Stimulated activated CD4-positive, alpha-beta T cell treated with anti-CD3 and anti-CD28 coated beads, Interleukin-4, amount 100 ng/mL, for 1 hour (primary cell): ENCODE results near the gene NPAS1.

Experiments
- DNase-seq: peaks from one replicate; pipeline ENCODE4 v3.0.0-alpha.2; 2020

The NPAS1 gene, protein sequence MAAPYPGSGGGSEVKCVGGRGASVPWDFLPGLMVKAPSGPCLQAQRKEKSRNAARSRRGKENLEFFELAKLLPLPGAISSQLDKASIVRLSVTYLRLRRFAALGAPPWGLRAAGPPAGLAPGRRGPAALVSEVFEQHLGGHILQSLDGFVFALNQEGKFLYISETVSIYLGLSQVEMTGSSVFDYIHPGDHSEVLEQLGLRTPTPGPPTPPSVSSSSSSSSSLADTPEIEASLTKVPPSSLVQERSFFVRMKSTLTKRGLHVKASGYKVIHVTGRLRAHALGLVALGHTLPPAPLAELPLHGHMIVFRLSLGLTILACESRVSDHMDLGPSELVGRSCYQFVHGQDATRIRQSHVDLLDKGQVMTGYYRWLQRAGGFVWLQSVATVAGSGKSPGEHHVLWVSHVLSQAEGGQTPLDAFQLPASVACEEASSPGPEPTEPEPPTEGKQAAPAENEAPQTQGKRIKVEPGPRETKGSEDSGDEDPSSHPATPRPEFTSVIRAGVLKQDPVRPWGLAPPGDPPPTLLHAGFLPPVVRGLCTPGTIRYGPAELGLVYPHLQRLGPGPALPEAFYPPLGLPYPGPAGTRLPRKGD

DNA sequence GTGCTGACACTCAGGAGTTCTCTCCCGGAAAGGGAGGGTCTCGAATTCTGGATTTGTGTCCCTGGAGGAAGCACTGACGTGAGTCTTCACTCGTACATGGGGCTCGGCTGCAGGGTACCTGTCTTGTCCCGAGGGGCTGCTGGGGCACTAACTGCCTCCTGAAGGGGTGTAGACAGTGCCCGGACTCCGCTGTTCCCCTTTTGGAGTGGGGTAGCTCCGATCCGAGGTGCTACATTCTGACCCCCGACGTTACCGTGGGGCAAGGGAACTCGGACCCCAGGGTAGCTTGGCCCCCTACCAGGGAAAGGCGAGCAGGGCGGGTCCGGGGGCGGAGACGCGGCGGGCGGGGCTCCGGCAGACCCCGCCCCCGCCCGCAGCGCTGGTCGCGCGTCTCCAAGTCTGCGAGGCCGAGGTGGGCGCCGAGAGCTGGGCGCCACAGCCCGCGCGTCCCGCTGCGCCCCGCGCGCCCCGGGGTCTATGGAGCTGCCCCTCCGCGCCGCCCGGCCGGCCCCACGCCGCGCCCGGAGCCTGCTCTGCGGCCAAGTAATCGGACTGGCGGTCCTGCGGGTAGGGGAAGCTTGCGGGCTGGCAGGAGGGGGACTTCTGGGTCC lies at the start of gene NPAS1:
NPAS1 (plus strand) TSS at position 407 of the 611 bp plus-strand sequence. CDS start 1,211 bp downstream, outside the sequence.
- no peak for DNase-seq

DNA sequence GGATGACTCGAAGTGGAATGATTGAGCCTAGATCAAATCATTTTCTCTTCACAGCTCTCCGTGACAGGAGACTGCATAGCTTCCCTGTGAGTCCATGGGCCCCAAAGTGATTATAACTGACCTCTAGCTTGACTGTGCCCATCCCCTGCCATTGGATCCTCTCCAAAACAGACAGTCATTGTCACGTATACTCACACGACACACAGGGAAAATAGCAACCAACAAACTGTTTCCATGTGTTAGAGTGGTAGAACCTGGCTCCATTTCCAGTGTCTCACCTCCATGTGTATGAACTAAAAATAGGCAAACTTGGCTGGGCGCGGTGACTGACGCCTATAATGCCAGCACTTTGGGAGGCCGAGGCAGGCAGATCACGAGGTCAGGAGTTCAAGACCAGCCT lies 48.8 kb upstream of the NPAS1 start:
- DNase-seq = no peak

DNA sequence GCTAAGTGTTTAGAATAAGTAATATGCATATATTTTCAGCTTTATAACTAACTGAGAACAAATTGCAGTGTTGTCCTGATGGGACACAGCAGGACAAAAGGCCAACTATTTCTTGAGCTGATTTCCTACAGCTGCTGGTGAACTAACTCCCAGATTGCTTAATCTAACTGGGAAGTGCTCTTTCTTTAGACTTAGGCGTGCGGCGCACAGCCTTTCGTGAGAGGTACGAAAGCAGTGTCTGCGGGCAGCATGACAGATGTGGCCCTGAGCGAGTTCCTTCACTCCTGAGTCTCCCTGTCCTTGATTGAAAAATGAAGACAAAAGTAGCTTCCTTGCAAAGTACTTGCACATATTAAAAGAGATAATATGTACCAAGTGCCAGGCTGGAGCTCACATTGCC lies 47.3 kb upstream of the NPAS1 start:
- DNase-seq = no peak

DNA sequence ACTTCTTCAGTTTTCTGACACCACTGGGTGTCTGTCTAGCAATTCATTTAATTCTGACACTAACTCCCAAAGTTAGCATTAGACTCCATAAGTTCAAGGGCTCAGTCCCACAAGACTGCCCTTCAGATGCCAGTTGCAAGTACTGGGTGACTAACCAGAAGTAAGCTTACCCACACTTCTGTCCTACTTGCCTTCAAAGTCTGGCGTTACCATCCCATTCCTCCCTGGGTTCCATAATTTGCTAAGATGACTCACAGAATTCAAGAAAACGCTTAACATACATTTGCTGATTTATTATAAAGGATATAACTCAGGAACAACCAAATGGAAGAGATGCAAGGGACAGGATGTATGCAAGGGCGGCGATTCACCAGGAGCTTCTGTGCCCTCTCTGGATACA lies 45.5 kb upstream of the NPAS1 start:
- DNase-seq = no peak

DNA sequence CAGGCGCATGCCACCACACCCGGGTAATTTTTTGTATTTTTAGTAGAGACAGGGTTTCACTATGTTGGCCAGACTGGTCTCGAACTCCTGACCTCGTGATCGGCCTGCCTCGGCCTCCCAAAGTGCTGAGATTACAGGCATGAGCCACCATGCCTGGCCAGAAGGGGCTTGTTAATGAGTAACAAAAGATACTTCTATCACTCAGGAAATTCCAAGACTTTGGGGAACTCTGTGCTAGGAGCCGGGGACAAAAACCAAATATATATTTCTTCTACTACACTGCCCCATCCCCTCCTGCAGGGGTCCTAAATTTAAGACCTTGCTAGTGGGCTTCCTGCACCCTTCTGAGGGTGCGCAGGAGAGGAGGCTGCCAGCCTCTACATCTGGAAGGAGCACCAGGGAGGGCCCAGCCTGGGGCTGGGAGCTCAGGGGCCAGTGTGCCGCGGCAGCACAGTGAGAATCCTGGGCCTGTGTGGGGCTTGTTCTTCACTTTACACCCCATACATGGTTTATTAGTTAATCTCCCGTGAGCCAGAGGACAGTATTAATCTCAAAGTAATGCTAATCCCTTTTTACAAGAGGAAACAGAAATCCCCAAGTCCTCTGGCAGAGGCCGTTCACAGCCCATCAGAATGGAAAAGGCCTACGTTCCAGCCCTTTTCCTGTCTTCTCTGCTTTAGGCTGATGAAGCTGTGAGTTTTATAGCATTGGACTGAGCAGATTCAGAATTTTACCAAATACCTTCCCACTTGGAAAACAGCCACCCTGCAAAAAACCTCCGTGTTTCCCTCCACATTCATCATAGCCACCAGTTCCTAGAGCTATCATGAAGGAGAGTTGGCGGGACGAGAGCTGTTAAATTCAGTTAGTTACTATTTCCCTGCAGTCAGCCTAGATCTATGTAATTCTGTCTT lies 44.4 kb upstream of the NPAS1 start:
- no peak for DNase-seq

DNA sequence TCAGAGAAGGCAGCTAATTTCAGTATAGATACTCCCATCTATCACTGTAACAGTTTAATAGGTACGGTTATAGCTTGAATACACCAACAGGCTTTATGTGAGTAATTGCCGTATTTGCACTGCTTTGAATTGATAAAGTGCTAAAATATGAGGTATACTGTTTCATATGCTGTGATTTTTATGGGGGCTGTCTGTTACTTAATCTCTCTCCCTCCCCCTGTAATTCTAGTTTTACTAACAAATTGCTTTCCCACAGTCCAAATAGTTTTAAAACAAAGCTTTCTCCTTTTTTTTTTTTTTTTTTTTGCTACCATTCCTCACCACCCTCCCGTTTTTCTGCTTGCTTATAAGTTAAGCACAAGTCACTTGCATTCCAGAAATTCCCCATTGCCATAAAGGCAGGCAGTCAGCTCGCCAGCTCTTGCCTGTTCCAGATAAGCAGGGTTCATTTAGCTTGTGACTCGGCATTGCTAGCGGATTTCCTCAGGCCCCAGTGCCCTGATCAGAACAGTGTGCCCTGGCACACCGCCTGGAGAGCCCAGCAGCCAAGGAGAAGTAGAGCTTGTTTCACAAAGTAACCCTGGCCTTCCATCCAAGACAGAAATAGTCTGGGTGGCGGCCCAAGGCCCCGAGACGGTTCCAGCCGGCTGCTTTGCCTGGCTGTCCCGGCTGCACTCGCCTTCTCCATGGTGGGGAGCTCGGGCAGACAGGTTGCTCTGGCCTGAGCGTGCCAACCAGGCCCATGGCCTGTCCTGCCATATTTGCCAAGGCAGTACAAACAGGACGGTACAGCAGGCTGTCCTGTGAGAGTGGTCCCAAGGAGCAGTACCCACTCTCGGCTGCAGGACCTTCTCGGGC lies 43.5 kb upstream of the NPAS1 start:
- DNase-seq = no peak

DNA sequence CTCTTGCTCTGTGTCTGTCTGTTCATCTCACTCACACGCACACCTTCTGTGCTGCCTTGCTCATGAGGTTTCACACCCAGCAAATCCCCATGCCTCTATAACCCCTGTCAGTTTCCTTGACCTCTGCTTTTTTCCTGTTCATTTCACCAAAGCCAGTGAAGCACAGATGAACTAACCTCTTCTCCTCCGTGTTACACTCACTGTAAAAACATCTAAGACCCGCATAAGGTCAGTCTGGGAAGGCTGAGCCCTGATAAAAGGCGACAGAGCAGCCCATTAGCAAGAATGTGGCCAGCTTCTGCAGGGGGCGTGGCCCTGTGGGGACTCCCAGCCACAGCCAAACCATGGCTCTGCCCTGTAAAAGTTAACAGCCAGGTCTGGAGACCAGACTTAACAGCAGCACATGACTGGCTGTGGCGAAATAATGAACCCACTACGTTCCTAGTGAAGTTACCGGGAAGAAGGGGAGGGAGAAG lies 42.8 kb upstream of the NPAS1 start:
- no peak for DNase-seq

DNA sequence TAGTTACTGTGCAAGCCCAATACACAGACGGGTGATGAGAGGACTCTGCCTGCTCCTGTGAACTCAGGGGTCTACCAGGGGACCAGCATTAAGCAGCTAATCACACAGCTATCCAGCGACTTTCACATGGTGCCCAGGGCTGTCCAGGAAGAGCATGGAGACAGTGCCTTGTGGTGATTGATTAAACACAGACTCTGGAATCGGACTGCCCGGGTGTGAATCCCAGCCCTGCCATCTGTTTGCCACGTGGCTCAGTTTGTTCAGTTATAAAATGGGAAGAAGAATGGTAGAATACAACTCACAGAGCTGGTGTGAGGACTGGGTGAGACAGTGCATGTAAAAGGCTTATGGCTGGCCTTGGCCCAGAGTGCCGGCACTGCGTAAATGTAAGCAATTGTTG lies 42.1 kb upstream of the NPAS1 start:
- no peak for DNase-seq

DNA sequence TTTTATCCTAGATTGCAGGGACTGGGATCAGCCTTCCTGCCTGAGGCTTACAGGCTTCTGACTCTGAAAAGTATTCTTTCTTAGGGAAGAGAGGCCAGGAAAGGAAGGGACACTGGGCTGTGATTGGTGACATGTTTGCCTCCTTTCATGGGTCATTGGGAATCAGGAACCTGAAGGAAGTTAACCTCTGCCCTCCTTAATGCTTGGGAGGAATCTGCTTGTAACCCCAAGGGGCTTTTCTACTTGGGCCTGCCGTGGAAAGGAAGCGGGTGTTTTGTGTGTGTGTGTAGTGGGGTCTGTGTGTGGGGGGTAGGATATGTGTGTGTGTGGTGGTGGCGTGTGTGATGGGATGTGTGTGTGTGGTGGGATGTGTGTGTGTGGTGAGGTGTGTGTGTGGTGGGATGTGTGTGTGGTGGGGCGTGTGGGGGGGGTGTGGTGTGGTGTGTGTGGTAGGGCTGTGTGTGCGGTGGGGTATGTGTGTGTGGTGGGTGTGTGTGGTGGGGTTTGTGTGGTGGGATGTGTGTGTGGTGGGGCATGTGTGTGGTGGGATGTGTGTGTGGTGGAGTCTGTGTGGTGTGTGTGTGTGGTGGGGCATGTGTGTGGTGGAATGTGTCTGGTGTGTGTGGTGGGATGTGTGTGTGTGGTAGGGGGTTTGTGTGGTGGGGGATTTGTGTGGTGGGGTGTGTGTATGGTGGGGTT lies 41.3 kb upstream of the NPAS1 start:
- no peak for DNase-seq

DNA sequence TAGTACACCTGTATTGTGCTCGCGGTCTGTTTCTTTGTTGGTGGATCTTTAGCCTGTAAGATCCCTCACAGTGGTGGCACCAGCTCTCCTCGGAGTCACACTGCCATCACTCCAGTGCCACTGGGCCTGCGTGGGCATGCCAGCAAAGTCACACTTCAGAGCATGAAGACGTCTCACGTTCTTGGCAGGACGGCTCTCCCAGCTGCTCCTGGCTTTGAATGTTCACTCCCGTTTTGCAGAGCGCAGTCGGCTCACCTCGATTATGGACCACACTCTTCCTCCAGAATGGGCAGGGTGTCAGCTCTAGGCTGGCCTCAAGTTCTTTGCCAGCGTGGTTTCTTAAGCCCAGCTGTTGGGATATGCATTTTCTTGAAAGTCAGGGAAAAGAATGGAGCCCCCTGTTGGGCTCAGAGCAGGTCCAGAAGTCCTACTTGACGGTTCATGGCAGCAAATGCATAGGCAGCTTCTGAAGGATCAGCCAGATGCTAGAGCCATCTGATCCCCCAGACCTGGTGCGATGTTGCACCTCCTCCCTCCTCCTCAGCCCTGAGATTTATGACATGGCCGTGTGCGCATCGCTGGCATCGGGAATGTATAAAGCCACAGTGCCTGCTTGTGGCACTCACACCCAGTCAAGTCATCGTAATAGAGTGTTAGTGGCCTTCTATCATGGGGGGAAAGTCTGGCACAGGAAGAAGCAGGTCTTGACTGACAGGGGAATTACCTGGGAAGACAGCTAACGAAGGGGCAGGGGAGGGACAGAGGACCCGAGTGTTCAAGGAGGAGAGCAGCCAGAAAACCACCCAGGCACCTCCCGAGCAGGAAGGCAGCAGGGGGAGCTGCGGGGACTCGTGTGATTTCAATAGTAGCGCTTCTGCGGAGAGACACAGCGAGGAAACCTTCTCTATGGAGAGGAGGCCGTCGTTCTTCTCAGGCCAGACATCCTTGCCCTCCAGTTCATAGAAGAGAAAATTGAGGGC lies 40.2 kb upstream of the NPAS1 start:
- DNase-seq = no peak

DNA sequence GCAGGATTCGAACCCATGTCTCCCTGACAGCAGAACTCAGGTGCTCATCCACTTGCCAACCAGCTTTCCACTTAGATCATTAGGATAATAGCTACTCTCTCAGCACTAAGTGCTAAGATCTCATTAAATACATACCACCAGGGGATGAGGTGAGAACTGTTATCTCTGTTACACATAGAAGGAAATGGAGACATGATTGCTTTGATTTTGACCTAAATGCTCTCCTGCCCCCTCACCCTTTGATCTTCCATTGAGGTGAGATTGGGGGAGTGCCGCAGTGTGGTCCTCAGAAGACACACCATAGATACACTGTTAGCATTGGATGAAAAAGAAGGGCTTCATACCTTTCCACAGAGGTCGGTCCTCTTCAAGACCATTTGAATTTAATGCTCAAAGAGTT lies 38.9 kb upstream of the NPAS1 start:
- no peak for DNase-seq

DNA sequence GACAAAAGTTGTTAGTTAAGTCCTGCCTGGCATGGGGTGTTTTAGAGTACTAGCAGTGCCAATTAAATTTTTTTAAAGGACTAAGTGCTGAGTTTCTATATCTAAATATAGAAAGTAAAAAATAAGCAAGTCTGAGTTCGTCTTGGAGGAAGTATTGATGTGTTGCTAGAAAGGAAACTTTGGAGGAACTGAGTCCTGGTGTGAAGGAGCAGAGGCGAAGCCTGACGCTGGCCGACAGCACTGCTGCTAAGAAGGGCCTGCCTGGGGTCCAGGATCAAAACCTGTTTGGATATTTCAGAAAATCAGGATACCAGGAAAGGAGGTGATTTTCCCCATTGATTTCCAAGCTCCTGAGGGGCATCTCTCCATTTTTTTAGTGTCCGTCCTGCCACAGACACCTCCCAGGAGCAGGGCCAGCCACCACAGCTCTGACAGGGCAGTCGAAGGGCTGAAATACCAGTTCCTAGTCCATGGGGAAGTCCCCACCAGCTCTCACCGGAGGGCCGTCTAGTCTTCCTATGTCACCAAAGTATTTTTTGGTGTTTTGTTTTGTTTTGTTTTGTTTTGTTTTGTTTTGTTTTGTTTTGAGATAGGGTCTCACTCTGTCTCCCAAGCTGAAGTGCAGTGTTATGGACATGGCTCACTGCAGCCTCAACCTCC lies 38.2 kb upstream of the NPAS1 start:
- DNase-seq = no peak

DNA sequence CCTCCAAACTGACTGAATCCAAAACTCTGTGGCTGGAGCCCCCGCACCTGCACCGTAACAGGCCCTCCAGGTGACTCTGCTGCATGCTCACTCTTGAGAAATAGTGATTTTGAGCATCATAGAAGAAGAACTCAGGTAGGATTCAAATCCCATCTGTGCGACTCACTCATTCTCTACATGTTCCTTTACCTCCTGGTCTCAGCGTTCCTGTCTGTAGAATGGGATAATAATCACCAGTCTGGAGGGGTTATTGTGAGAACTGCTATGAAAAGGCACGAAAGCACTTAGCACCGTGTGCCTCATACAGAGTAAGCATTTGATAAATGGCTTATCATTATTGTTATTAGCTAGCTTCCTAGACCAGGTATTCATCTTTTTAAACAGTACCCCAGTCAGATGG lies 36.5 kb upstream of the NPAS1 start:
- DNase-seq = no peak

DNA sequence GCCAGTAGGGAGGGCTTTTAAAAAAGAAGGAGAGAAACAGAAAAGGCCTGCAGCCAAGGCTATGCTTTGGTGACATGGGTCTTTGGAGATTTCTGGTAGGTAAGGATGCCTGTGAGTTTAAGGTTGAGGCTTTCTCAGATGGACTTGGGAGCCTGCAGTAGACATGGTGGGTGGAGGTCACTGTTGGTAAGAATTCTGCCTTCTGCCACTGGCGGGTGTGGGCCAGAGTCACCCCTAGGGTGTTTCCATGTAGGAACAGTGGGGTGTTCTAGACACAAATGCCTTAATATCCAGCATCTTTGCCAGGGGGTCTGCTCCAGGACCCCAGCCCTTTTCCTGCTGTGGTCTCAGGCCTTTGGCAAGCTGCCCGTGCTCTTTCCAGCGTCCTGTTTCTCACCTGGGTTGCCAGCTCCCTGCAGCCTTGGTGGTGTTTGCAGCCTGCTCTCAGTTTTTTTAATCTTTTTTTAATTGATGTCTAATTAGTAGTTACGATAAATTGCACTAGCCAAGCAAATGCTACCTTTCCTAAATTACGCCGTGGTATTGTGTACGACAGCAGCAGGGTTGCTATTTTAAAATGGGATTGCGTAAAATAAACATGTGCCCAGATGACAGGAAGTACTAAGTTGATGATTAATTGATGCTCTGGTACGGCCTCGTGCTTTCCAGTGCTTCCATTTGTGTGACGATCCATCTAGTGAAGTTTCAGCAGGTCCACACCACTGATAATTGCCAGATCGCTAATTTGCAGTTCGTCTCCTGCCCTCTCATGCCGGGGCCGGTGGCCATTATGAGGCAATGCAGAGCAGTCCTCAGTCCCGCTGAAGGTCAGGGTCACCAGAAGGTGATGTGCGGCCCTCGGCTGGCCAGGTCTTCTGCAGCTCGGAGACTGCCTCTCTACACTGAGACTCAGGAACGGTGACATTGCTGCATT lies 35.3 kb upstream of the NPAS1 start:
- DNase-seq = no peak

DNA sequence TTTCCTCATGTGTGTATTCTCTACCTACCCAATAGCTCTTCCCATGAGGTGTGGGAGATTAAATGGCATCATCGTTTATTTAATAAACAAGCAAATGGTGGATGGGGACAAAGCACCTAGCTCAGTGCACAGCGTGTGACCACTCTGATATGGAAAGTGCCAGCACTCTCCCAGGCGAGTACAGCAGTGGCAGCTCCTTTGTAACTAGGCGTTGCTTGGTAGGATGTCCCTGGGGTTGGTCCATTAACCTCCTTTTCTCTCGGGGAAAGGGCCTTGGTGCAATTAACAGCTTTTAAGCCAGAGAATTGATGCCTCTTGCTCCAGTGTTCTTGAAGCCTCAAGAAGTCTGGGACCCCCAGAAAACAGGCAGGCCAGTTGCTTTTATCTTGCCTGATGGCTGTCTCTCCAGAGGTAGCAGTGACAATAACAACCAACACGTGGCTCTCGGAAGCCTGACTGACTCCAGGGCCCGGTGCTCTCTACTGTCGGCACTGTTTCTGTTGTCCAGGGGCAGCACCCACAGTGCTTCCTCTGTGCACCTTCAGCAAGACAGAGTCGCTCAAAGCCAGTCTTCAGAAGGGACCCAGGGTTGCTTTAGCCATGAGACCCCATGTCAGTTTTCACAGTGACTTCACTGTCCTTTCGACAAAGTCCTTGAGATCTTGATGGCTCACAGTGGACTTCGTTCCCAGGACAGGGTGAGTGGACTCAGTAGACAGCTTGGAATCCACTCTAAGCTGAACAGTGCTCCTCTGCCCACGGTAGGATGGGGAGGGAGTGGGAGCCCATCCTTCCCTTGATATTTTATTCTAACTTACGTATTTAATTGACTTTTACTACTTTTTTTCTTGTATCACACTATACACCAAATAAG lies 33.9 kb upstream of the NPAS1 start:
- DNase-seq = no peak

DNA sequence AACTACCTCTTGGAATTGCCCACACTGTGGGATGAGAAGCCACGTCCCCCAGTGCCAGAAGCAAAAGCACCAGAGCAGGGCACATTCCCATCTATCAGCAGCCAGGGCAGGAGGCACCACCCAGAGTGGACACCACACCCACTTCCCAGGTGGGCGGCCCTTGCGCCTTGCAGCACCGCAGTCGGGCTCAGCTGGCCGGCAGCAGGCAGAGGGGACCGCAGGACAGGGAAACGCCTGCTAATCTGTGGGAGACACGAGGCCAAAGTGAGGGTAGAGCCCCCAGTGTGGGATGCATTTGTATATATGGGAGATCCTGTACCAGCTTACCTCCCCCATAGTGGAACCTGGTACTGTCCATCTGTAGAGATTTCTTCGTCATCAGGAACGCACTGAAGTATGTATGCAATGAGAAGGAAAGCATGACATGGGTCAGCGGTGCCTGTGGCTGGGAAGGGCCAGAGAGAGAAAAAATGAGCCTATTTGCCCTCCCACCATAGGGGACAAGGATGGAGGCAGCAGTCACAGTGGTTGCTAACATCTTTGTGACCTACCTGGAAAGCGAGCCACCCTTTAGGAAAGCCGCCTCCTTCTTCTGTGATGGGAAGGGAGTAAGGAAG lies 30.9 kb upstream of the NPAS1 start:
- DNase-seq = no peak
